K562 (cell line): Measurements from ENCODE around the gene SETD5. TPM values are rescaled to one million over a fixed set of nuclear protein-coding genes. Genes with fewer than 3 reads are reported as not detected.
A peak's percentile ranks its signal among the peaks of the same experiment; 100 is the strongest.

ENCODE experiments used
- ATAC-seq: fragments of 200-7000 bp; cut with Tn5 transposase; 3 replicates; pipeline ENCODE4 v1.9.1; 2020; ENCODE audit warnings: moderate library complexity
- BruUV-seq: library from RNA; stranded (reverse); fragments of 400-500 nt; replicated peaks from 2 replicates; lab custom pipeline; 2021; lab: Mats Ljungman, UMichigan
- CTCF ChIA-PET: fragments of 300-600 bp; formaldehyde crosslinking; extraction: SDS; loops from one replicate; lab custom pipeline; 2021; ENCODE audit warnings: low intra/inter-chr PET ratio; lab: Yijun Ruan, JAX
- POLR2A ChIA-PET: fragments of 300-600, 350-650 bp; sonication (Branson Sonifier 250); formaldehyde crosslinking; extraction: SDS; loops from one replicate; lab custom pipeline; 2021; ENCODE audit warnings: antibody characterized with exemption, inconsistent platforms; lab: Yijun Ruan, JAX
- DNase-seq, 4 experiments: peaks; one replicate each; pipeline versions ENCODE4 v3.0.0 to v3.0.0-alpha.2; 2011 to 2018; ENCODE audit warnings: low spot score in 3 of 4, mixed read lengths in 3 of 4; ENCODE audit errors: extremely low read depth in 1 of 4
- FAIRE-seq: peaks from 2 replicates; lab custom pipeline; 2011; peaks lifted over from hg19 to GRCh38; lab: Jason Lieb, UNC
- H2AFZ ChIP-seq: 2 replicates; pipeline ENCODE4 v1.6.0; 2011; ENCODE audit warnings: low read depth, low read length, control low read depth, inconsistent platforms
- H3K27ac ChIP-seq: fragments of 200-600 bp; 3 replicates; pipeline ENCODE4 v1.8.0; 2011; ENCODE audit warnings: low read depth, mild to moderate bottlenecking, control low read depth, inconsistent platforms, low read length, moderate library complexity, mixed read lengths; ENCODE audit errors: extremely low read depth
- H3K27me3 ChIP-seq, 2 experiments: fragments of 300-600 bp in 1 of 2; 2 replicates in 1 of 2; 3 replicates in 1 of 2; pipeline versions ENCODE4 v1.6.0 to v1.8.0; 2011; ENCODE audit warnings: inconsistent platforms in 2 of 2, low read length in 2 of 2, mild to moderate bottlenecking in 1 of 2, mixed read lengths in 1 of 2, moderate library complexity in 1 of 2; ENCODE audit not compliant: control insufficient read depth in 2 of 2, insufficient read depth in 2 of 2
- H3K36me3 ChIP-seq: fragments of 300-600 bp; 3 replicates; pipeline ENCODE4 v1.8.0; 2011; ENCODE audit warnings: mild to moderate bottlenecking, low read length, inconsistent platforms; ENCODE audit not compliant: control insufficient read depth, insufficient read depth
- H3K4me1 ChIP-seq, 2 experiments: fragments of 200-600 bp in 1 of 2; replicated peaks in 1 of 2; 2 replicates in 1 of 2; 3 replicates in 1 of 2; pipeline versions ENCODE4 v1.5.1 to v1.8.0; 2011; ENCODE audit warnings: inconsistent platforms in 2 of 2, low read length in 2 of 2, mild to moderate bottlenecking in 1 of 2, mixed read lengths in 1 of 2, moderate library complexity in 1 of 2; ENCODE audit not compliant: control insufficient read depth in 2 of 2, insufficient read depth in 2 of 2
- H3K4me2 ChIP-seq: 2 replicates; pipeline ENCODE4 v1.6.1; 2011; ENCODE audit warnings: low read length, control low read depth, inconsistent platforms, mixed read lengths; ENCODE audit not compliant: insufficient read depth
- H3K4me3 ChIP-seq: fragments of 200-600 bp; sonication (generic), shearing (Covaris generic); 2 replicates; pipeline ENCODE4 v1.5.1; 2016; ENCODE audit warnings: control low read depth, inconsistent platforms
- H3K79me2 ChIP-seq: fragments of 200-600 bp; 3 replicates; pipeline ENCODE4 v1.8.0; 2011; ENCODE audit warnings: low read length, inconsistent platforms; ENCODE audit not compliant: control insufficient read depth, insufficient read depth
- H3K9ac ChIP-seq, 2 experiments: 2 replicates each; pipeline versions ENCODE4 v1.6.0 to v1.6.1; 2011; ENCODE audit warnings: low read depth in 2 of 2, low read length in 2 of 2, control low read depth in 1 of 2, inconsistent platforms in 1 of 2, mild to moderate bottlenecking in 1 of 2, mixed read lengths in 1 of 2; ENCODE audit not compliant: insufficient read depth in 1 of 2
- H3K9me1 ChIP-seq: one replicate; pipeline ENCODE4 v1.6.0; 2011; ENCODE audit warnings: inconsistent platforms, mild to moderate bottlenecking, low read length, moderate library complexity; ENCODE audit not compliant: control insufficient read depth, insufficient read depth
- H3K9me3 ChIP-seq: replicated peaks from 2 replicates; pipeline ENCODE4 v1.5.1; 2011; ENCODE audit warnings: low read depth, low read length, inconsistent platforms; ENCODE audit not compliant: control insufficient read depth, insufficient read depth
- H4K20me1 ChIP-seq: replicated peaks from 2 replicates; pipeline ENCODE4 v1.6.1; 2011; ENCODE audit warnings: low read length, inconsistent platforms, mixed read lengths; ENCODE audit not compliant: control insufficient read depth, insufficient read depth
- C11orf30 ChIP-seq: fragments of 450-650 bp; IDR thresholded peaks from 2 replicates; pipeline ENCODE4 v1.6.1; 2016; ENCODE audit warnings: low read depth, mild to moderate bottlenecking
- CHD4 ChIP-seq: fragments of 200-600 bp; sonication (generic); IDR thresholded peaks from 3 replicates; pipeline ENCODE4 v1.6.1; 2012; ENCODE audit warnings: low read depth, mild to moderate bottlenecking, mixed read lengths, low read length, inconsistent platforms; ENCODE audit not compliant: insufficient read depth, insufficient replicate concordance, poor library complexity, severe bottlenecking
- HNRNPUL1 ChIP-seq: fragments of 200-400 bp; formaldehyde crosslinking; IDR thresholded peaks from 2 replicates; pipeline ENCODE4 v1.6.1; 2017; ENCODE audit warnings: low read length
- JUND ChIP-seq, 2 experiments: IDR thresholded peaks; 2 replicates in 1 of 2; 3 replicates in 1 of 2; pipeline ENCODE4 v1.6.1; 2011; ENCODE audit warnings: borderline replicate concordance in 2 of 2, low read depth in 2 of 2, low read length in 2 of 2, improper control_type of control experiment in 1 of 2, missing biosample characterization in 1 of 2, missing genetic modification characterization in 1 of 2, missing genetic modification reagents in 1 of 2
- KDM1A ChIP-seq, 2 experiments: fragments of 450-650 bp; IDR thresholded peaks; 2 replicates each; pipeline ENCODE4 v1.6.1; 2016; ENCODE audit warnings: mild to moderate bottlenecking in 2 of 2
- LARP7 ChIP-seq: fragments of 450-650 bp; IDR thresholded peaks from 2 replicates; pipeline ENCODE4 v1.6.1; 2016
- OTX1 ChIP-seq: fragments of 450-650 bp; formaldehyde crosslinking; IDR thresholded peaks from 2 replicates; pipeline ENCODE4 v1.4.0; 2022; ENCODE audit warnings: mild to moderate bottlenecking
- POLR2A ChIP-seq: fragments of 450-650 bp; conservative IDR thresholded peaks from 2 replicates; pipeline ENCODE4 v1.6.1; 2016
- POLR2B ChIP-seq: fragments of 450-650 bp; IDR thresholded peaks from 2 replicates; pipeline ENCODE4 v1.6.1; 2018; ENCODE audit warnings: low read depth; ENCODE audit not compliant: partially characterized antibody
- RB1 ChIP-seq: fragments of 450-650 bp; IDR thresholded peaks from 2 replicates; pipeline ENCODE4 v1.6.1; 2017; ENCODE audit warnings: low read depth, mild to moderate bottlenecking
- SAP30 ChIP-seq: fragments of 200-600 bp; sonication (generic); IDR thresholded peaks from 2 replicates; pipeline ENCODE4 v1.6.1; 2012; ENCODE audit warnings: borderline replicate concordance, low read depth, mild to moderate bottlenecking, moderate library complexity, low read length, control low read depth, inconsistent platforms; ENCODE audit not compliant: insufficient read depth, poor library complexity, severe bottlenecking
- SUPT5H ChIP-seq: fragments of 450-650 bp; IDR thresholded peaks from 2 replicates; pipeline ENCODE4 v1.6.1; 2016
- ZFP36 ChIP-seq: fragments of 150-350 bp; IDR thresholded peaks from 2 replicates; pipeline ENCODE4 v1.6.1; 2018; ENCODE audit warnings: low read length, low read depth; ENCODE audit not compliant: partially characterized antibody
- ZNF217 ChIP-seq: sonication (generic); formaldehyde crosslinking; IDR thresholded peaks from 2 replicates; pipeline ENCODE4 v1.8.0; 2022; ENCODE audit warnings: mild to moderate bottlenecking, missing genetic modification reagents
- WGBS: fragments of 100-300 bp; shearing (Covaris generic); methylation state at CpG from one replicate; pipeline ENCODE4 v1.1.6; 2016; ENCODE audit warnings: low coverage, mixed read lengths; ENCODE audit not compliant: insufficient coverage; ENCODE audit errors: missing lambda C conversion rate; 5-methylcytosine and 5-hydroxymethylcytosine counted together
- in situ Hi-C: fragments of 300-500 bp; cut with MboI; formaldehyde crosslinking; loops from 4 replicates; pipeline ENCODE4 v1.15.0; 2018; ENCODE audit warnings: inconsistent platforms, mixed read lengths
- intact Hi-C: fragments of 100-400 bp; cut with micrococcal nuclease; formaldehyde crosslinking; loops from 2 replicates; pipeline ENCODE4 v1.14.2; 2022
- polyA plus RNA-seq, 8 experiments: library from polyadenylated mRNA; depleted of rRNA in 4 of 8; stranded (reverse) in 5 of 8; unstranded in 3 of 8; fragments of >200 nt; fragmentation: Nextera tagmentation in 2 of 8; fragmentation: Illumina TruSeq in 1 of 8; extraction: Ambion mirVana in 2 of 8; extraction: Trizol in 1 of 8; gene quantifications; 2 replicates each; pipeline versions ENCODE4 v1.2.1 to v1.2.3, GENCODE V29; 2011 to 2014; ENCODE audit warnings: inconsistent platforms in 1 of 8, missing spikeins in 1 of 8
- total RNA-seq, 7 experiments: library from RNA; depleted of rRNA in 6 of 7; stranded (reverse); fragments of >200 nt in 6 of 7; fragmentation: Illumina TruSeq in 2 of 7; extraction: Trizol in 2 of 7; gene quantifications; 2 replicates each; pipeline versions ENCODE4 v1.2.1 to v1.2.3, GENCODE V29; 2011 to 2021; ENCODE audit warnings: low replicate concordance in 1 of 7
- TF ChIP-seq, protein P1 (sequence below): sonication (generic); formaldehyde crosslinking; IDR thresholded peaks from 2 replicates; pipeline ENCODE4 v1.8.0; 2022; ENCODE audit warnings: mild to moderate bottlenecking, low read depth, missing genetic modification reagents
- TF ChIP-seq, protein P2 (sequence below): fragments of 250-450 bp; sonication (Bioruptor Pico); IDR thresholded peaks from 2 replicates; pipeline ENCODE4 v1.5.0; 2020; ENCODE audit warnings: mild to moderate bottlenecking
- TF ChIP-seq, protein P3 (sequence below): sonication (generic); formaldehyde crosslinking; IDR thresholded peaks from 2 replicates; pipeline ENCODE4 v1.8.0; 2022; ENCODE audit warnings: mild to moderate bottlenecking, missing genetic modification reagents

SETD5 gene
- total and polyA plus RNA-seq, 9 of the 15 experiments (the other 6 are each of a cell fraction or from before 2014, with no cell fraction given) = 20.8 to 135 (median 87.2) TPM

DNA sequence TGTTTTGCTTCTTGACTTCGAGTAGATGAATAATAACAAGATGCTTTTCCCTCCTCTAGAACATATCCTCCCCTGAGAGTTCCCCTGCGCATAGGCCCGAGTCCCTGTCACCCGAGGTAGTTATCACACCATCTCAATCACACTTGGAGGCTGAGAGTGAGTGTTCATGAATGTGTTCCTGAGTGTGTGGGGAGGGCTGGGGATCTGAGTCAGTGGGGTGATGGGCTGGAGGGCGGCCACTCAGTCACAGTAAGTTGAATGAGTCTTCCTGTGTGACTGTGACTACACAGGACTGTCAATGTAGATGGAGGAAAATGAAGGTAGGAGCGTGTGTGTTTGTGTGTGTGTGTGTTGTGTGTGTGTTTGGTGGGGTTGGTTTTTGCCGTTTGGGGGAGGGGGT is 71.0 kb downstream of the SETD5 start (continued):
- TF ChIP-seq SAP30 (no peak), POLR2B (peak; percentile 54), CHD4 (no peak), POLR2A (peak; percentile 41; the same call in 1 of the 2 replicates), SUPT5H (peak; percentile 42), KDM1A (IDR thresholded peaks at IDR 0.05) (peak; percentile 16 to 23; a peak in 1 of 4 replicates), LARP7 (0 out of 2 replicates have a peak, but pooled peaks have one; percentile 34), JUND (IDR thresholded peaks at IDR 0.05; ENCODE audit: borderline replicate concordance, low read depth, low read length) (peak; percentile 2; the same call in 1 of the 2 replicates), JUND (tag; IDR thresholded peaks at IDR 0.05; ENCODE audit: borderline replicate concordance, low read depth, low read length) (no peak)
- TF ChIP-seq, protein P1, sequence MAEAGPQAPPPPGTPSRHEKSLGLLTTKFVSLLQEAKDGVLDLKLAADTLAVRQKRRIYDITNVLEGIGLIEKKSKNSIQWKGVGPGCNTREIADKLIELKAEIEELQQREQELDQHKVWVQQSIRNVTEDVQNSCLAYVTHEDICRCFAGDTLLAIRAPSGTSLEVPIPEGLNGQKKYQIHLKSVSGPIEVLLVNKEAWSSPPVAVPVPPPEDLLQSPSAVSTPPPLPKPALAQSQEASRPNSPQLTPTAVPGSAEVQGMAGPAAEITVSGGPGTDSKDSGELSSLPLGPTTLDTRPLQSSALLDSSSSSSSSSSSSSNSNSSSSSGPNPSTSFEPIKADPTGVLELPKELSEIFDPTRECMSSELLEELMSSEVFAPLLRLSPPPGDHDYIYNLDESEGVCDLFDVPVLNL (CRISPR knock-in tag) = no peak

DNA sequence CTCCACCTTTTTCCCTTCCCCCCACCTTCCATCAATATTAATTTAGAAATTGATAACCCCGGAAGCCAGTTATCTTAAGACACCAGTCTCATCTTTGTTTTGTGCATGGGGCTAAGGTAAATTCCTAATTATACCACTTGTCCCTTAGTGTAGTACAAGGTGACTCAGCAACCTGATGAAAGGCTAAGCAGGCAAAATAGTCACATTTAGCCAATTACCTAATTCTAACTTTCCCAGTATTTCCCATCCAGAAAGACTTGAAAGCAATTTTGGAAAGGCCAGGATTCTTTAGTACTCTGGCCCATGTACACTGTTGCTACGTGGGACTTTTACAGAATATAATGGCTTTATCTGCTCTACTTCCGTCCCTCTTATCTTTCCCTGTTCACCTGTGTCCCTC is 72.6 kb downstream of the SETD5 start:
- Histone ChIP-seq H3K4me1 (peaks cover 0 to 12% of the 10 kb centered on the region in 2 experiments; a peak in 4 of 5 replicates), H3K27me3 (no peaks in the 10 kb centered on the region), H2AFZ (no peak overlapping the region), H3K27ac (peak overlapping the region; percentile 5; the same call in 2 of the 3 replicates), H3K9me1 (no peaks in the 10 kb centered on the region), H3K4me2 (no peak overlapping the region), H3K9ac (no peak overlapping the region), H3K79me2 (peaks cover 27% of the 10 kb centered on the region; the same call in 2 of the 3 replicates), H3K36me3 (peaks cover 98% of the 10 kb centered on the region), H3K4me3 (no peak overlapping the region), H3K9me3 (no peaks in the 10 kb centered on the region), H4K20me1 (0 out of 2 replicates have a peak, but pooled peaks cover 6% of the 10 kb centered on the region)
- POLR2A ChIA-PET = interaction anchor here (1.1 to 1.4 kb wide), 5 partner anchors 12 to 107 kb away, joined by 3 to 6 read pairs (median 4); partner anchors contain the start of gene THUMPD3
- peak; percentile 13; the same call in 2 of the 3 replicates for ATAC-seq
- WGBS = 52% methylated on average over 3 of the region's 3 CpGs
- in situ Hi-C loops (no loop called here), intact Hi-C loops (no loop called here)
- peak in 1 of 4 experiments; percentile 35 for DNase-seq
- CTCF ChIA-PET = no interaction called here
- FAIRE-seq = no peak
- no TSS peak for BruUV-seq
- TF ChIP-seq C11orf30 = peak; percentile 36; the same call in 1 of the 2 replicates
- TF ChIP-seq, protein P2, sequence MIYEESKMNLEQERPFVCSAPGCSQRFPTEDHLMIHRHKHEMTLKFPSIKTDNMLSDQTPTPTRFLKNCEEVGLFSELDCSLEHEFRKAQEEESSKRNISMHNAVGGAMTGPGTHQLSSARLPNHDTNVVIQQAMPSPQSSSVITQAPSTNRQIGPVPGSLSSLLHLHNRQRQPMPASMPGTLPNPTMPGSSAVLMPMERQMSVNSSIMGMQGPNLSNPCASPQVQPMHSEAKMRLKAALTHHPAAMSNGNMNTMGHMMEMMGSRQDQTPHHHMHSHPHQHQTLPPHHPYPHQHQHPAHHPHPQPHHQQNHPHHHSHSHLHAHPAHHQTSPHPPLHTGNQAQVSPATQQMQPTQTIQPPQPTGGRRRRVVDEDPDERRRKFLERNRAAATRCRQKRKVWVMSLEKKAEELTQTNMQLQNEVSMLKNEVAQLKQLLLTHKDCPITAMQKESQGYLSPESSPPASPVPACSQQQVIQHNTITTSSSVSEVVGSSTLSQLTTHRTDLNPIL (CRISPR knock-in tag) = no peak
- TF ChIP-seq ZFP36 = no peak
- TF ChIP-seq, protein P3, sequence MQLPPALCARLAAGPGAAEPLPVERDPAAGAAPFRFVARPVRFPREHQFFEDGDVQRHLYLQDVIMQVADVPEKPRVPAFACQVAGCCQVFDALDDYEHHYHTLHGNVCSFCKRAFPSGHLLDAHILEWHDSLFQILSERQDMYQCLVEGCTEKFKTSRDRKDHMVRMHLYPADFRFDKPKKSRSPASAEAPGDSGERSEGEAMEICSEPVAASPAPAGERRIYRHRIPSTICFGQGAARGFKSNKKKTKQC (CRISPR knock-in tag) = no peak
- no peak for TF ChIP-seq RB1
- no peak for TF ChIP-seq HNRNPUL1
- no peak for TF ChIP-seq ZNF217 (CRISPR knock-in tag)
- TF ChIP-seq OTX1 = no peak
